Caco-2 (cell line): ENCODE data around the gene RANGAP1. TPM values are rescaled to one million over a fixed set of nuclear protein-coding genes. Genes with fewer than 3 reads are reported as not detected.

Source experiments
- BruUV-seq: library from RNA; stranded (reverse); fragments of 400-500 nt; replicated peaks from 2 replicates; lab custom pipeline; 2021; lab: Mats Ljungman, UMichigan
- CTCF ChIA-PET: fragments of 300-600 bp; sonication (Branson Sonifier 250); formaldehyde crosslinking; loops from one replicate; lab custom pipeline; 2022; ENCODE audit warnings: antibody characterized with exemption; lab: Charles Lee
- POLR2A ChIA-PET: fragments of 300-600 bp; sonication (Branson Sonifier 250); formaldehyde crosslinking; loops from one replicate; lab custom pipeline; 2022; ENCODE audit warnings: antibody characterized with exemption; lab: Charles Lee
- DNase-seq, 2 experiments: peaks; one replicate each; pipeline versions ENCODE4 v3.0.0 to v3.0.0-alpha.2; 2020 to 2022
- H3K27me3 ChIP-seq: replicated peaks from 2 replicates; pipeline ENCODE4 v1.6.0; 2011; ENCODE audit warnings: low read length; ENCODE audit not compliant: control insufficient read depth, insufficient read depth
- H3K36me3 ChIP-seq: 2 replicates; pipeline ENCODE4 v1.5.1; 2011; ENCODE audit warnings: low read length; ENCODE audit not compliant: control insufficient read depth, insufficient read depth
- H3K4me1 ChIP-seq: fragments of 250-450 bp; sonication (Bioruptor Pico); 2 replicates; pipeline ENCODE4 v1.5.1; 2020; ENCODE audit warnings: mild to moderate bottlenecking
- H3K4me3 ChIP-seq: 2 replicates; pipeline ENCODE4 v1.5.1; 2011; ENCODE audit warnings: low read depth, mild to moderate bottlenecking, control low read depth, low read length
- H3K9me3 ChIP-seq: fragments of 250-450 bp; sonication (Bioruptor Pico); 2 replicates; pipeline ENCODE4 v1.5.1; 2020; ENCODE audit warnings: mild to moderate bottlenecking, moderate library complexity
- H3K27ac Mint-ChIP-seq: one replicate; pipeline ENCODE4 v1.8.0; 2022; ENCODE audit warnings: mixed read lengths; ENCODE audit not compliant: unreplicated experiment
- H3K27me3 Mint-ChIP-seq: one replicate; pipeline ENCODE4 v1.8.0; 2022; ENCODE audit warnings: mixed read lengths; ENCODE audit not compliant: insufficient read depth, unreplicated experiment
- H3K36me3 Mint-ChIP-seq: one replicate; pipeline ENCODE4 v1.8.0; 2022; ENCODE audit warnings: mild to moderate bottlenecking, mixed read lengths; ENCODE audit not compliant: insufficient read depth, unreplicated experiment
- H3K4me1 Mint-ChIP-seq: one replicate; pipeline ENCODE4 v1.8.0; 2022; ENCODE audit warnings: low read depth, mixed read lengths; ENCODE audit not compliant: unreplicated experiment
- H3K4me3 Mint-ChIP-seq: one replicate; pipeline ENCODE4 v1.8.0; 2022; ENCODE audit warnings: mild to moderate bottlenecking, moderate library complexity, mixed read lengths; ENCODE audit not compliant: unreplicated experiment
- H3K9me3 Mint-ChIP-seq: one replicate; pipeline ENCODE4 v1.8.0; 2022; ENCODE audit warnings: mixed read lengths; ENCODE audit not compliant: unreplicated experiment
- intact Hi-C: fragments of 100-400 bp; cut with micrococcal nuclease; formaldehyde crosslinking; loops from one replicate; pipeline ENCODE4 v1.10.0; 2022; ENCODE audit not compliant: unreplicated experiment
- total RNA-seq: library from RNA; stranded (reverse); gene quantifications from 2 replicates; pipeline ENCODE4 v1.2.3, GENCODE V29; 2022
- TF ChIP-seq, protein P1 (sequence below), 2 experiments: fragments of 200-600 bp in 1 of 2; IDR thresholded peaks; 1 replicate in 1 of 2; 2 replicates in 1 of 2; pipeline versions ENCODE4 v1.5.1 to v1.8.0; 2011 to 2022; ENCODE audit warnings: antibody characterized with exemption in 1 of 2, control low read depth in 1 of 2, inconsistent platforms in 1 of 2, low read depth in 1 of 2, low read length in 1 of 2, mild to moderate bottlenecking in 1 of 2, moderate library complexity in 1 of 2; ENCODE audit not compliant: insufficient read depth in 1 of 2, severe bottlenecking in 1 of 2, unreplicated experiment in 1 of 2

RANGAP1 gene
- total RNA-seq, 1 experiment from 2014 or later = 106 TPM

DNA sequence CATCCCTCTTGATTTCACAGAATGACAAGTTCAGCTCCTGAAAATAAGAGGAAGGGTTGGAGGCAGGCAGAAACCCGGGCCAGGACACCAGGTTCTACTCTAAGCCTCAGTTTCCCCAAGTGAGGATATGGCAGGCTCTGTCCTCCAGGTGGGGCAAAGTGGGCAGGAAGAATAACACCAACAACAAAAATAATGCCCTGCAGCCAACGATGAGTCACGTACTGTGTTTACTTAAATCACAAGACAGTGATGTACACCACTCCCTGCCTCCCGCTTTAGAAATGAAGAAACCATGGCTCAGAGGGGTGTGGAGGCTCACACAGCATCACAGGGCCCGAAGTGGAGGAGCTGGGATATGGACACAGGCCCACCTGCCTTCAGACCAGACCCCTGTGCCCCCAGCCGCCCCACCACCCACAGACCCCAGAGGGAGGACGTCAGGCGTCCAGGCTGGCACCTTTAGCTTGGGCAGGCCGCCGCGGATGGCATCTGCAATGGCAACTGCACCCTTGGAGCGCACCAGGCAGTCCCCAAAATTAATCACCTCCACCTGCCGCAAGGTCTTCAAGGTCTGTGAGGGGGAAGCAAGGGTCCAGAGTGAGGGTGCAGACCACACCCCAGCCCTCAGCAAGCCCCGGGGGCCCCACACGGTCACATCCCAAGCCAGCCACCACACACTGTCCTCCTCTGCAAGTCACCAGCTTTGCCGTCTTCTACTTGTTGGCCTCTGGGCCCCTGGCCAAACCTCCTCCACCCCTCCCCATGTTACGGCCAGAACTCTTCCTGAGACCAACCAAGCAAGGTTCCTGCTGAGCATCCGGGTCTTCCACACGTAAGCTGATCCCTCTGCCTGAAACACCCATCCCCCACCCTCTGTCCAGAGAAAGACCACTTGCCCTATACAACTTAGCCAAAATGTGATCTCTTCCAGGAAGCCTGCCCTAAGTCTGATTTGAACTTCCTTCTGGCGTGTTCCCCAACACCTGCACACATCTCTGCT, 29.4 kb downstream of the RANGAP1 start:
- Mint-ChIP-seq H3K27me3 (no peaks in the 10 kb centered on the region), H3K4me3 (no peak overlapping the region), H3K4me1 (no peaks in the 10 kb centered on the region), H3K27ac (no peak overlapping the region), H3K36me3 (peaks cover 64% of the 10 kb centered on the region), H3K9me3 (no peaks in the 10 kb centered on the region)
- CTCF ChIA-PET = no interaction called here
- no peaks in the 10 kb centered on the region for H3K27me3 ChIP-seq
- no peak for DNase-seq
- H3K9me3 ChIP-seq = no peaks in the 10 kb centered on the region
- TF ChIP-seq, protein P1, sequence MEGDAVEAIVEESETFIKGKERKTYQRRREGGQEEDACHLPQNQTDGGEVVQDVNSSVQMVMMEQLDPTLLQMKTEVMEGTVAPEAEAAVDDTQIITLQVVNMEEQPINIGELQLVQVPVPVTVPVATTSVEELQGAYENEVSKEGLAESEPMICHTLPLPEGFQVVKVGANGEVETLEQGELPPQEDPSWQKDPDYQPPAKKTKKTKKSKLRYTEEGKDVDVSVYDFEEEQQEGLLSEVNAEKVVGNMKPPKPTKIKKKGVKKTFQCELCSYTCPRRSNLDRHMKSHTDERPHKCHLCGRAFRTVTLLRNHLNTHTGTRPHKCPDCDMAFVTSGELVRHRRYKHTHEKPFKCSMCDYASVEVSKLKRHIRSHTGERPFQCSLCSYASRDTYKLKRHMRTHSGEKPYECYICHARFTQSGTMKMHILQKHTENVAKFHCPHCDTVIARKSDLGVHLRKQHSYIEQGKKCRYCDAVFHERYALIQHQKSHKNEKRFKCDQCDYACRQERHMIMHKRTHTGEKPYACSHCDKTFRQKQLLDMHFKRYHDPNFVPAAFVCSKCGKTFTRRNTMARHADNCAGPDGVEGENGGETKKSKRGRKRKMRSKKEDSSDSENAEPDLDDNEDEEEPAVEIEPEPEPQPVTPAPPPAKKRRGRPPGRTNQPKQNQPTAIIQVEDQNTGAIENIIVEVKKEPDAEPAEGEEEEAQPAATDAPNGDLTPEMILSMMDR (IDR thresholded peaks at IDR 0.05; ENCODE audit: insufficient read depth in 1 of 2, low read depth in 1 of 2, low read length in 1 of 2, severe bottlenecking in 1 of 2, unreplicated experiment in 1 of 2) = no peak
- H3K4me1 ChIP-seq = no peaks in the 10 kb centered on the region
- POLR2A ChIA-PET = interaction anchor here (0.6 kb wide), 1 partner anchor 19 kb away, joined by 6 read pairs; no protein-coding TSS in a partner anchor
- intact Hi-C loops = no loop called here
- no peak overlapping the region for H3K4me3 ChIP-seq
- peaks cover 2% of the 10 kb centered on the region for H3K36me3 ChIP-seq
- BruUV-seq = no TSS peak

DNA sequence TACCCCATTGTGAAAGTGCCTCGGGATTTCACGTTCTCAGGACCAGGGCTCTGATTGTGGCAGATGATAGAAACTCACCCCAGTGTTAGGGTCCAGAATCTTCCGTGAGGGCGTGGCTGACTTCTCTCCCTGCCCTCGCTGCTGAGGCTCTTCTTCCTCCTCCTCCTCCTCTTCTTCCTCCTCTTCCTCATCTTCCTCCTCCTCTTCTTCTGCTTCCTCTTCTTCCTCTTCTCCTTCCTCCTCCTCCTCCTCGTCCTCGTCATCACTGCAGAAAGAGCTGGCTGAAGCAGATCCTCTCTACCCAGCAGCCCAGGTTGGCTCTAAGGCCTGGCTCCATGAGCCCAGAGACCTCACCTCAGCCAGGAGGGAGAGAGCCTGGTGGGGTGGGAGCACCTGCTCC, 31.8 kb downstream of the RANGAP1 start:
- TF ChIP-seq, protein P1 (IDR thresholded peaks at IDR 0.05; ENCODE audit: insufficient read depth in 1 of 2, low read depth in 1 of 2, low read length in 1 of 2, severe bottlenecking in 1 of 2, unreplicated experiment in 1 of 2) = no peak
- Mint-ChIP-seq H3K27me3 (no peaks in the 10 kb centered on the region), H3K4me3 (no peak overlapping the region), H3K27ac (no peak overlapping the region), H3K9me3 (no peaks in the 10 kb centered on the region), H3K4me1 (no peaks in the 10 kb centered on the region), H3K36me3 (peaks cover 79% of the 10 kb centered on the region)
- Histone ChIP-seq H3K4me3 (no peak overlapping the region), H3K4me1 (no peaks in the 10 kb centered on the region), H3K27me3 (no peaks in the 10 kb centered on the region), H3K36me3 (peaks cover 2% of the 10 kb centered on the region), H3K9me3 (no peaks in the 10 kb centered on the region)
- ChIA-PET POLR2A (no interaction called here), CTCF (interaction anchor here (0.6 kb wide), 1 partner anchor 12 kb away, joined by 3 read pairs; no protein-coding TSS in a partner anchor)
- intact Hi-C loops = no loop called here
- no TSS peak for BruUV-seq
- DNase-seq = no peak

DNA sequence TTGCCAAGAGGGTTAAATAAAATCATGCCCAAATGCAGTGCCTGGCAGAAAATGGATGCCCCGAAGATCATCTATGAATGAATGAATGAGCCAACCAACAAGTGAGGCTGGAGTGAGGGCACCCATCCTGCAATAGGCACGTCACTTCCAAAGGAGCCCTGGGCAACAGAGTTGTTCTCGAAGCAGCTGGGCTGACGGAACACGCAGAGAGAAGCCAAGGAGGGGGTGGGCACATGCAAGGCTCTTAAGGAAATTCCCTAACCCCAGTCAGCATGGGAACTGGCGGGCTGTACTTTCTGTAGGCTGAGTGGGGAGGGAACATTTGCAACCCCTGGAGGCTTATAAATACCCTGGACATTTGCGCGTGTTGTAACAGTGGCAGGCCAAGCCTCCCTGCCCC, 33.6 kb downstream of the RANGAP1 start:
- H3K36me3 ChIP-seq = peaks cover 1% of the 10 kb centered on the region; the same call in 1 of the 2 replicates
- TF ChIP-seq, protein P1 (IDR thresholded peaks at IDR 0.05; ENCODE audit: insufficient read depth in 1 of 2, low read depth in 1 of 2, low read length in 1 of 2, severe bottlenecking in 1 of 2, unreplicated experiment in 1 of 2) = no peak
- no TSS peak for BruUV-seq
- H3K36me3 Mint-ChIP-seq = peaks cover 82% of the 10 kb centered on the region
- no peak for DNase-seq
- no peak overlapping the region for H3K4me3 Mint-ChIP-seq
- ChIA-PET POLR2A (interaction anchor here (0.5 kb wide), 1 partner anchor 129 kb away, joined by 3 read pairs; no protein-coding TSS in a partner anchor), CTCF (no interaction called here)
- no peaks in the 10 kb centered on the region for H3K27me3 Mint-ChIP-seq
- no peaks in the 10 kb centered on the region for H3K27me3 ChIP-seq
- H3K9me3 ChIP-seq = no peaks in the 10 kb centered on the region
- no peak overlapping the region for H3K27ac Mint-ChIP-seq
- H3K4me3 ChIP-seq = no peak overlapping the region
- H3K9me3 Mint-ChIP-seq = no peaks in the 10 kb centered on the region
- H3K4me1 Mint-ChIP-seq = no peaks in the 10 kb centered on the region
- intact Hi-C loops = no loop called here
- H3K4me1 ChIP-seq = no peaks in the 10 kb centered on the region
